Retinal pigment epithelial cell (primary cell): ENCODE data around the gene CPA5.

Source experiments
- DNase-seq: peaks from one replicate; pipeline ENCODE4 v3.0.0-alpha.2; 2010; ENCODE audit warnings: low read depth
- H3K4me3 ChIP-seq: 2 replicates; pipeline ENCODE4 v1.5.1; 2011; ENCODE audit warnings: mild to moderate bottlenecking, low read length, control low read depth, moderate library complexity
- TF ChIP-seq, protein P1 (sequence below): conservative IDR thresholded peaks from 2 replicates; pipeline ENCODE4 v1.5.1; 2011; ENCODE audit warnings: low read depth, low read length, control low read depth, inconsistent platforms

Gene CPA5

DNA sequence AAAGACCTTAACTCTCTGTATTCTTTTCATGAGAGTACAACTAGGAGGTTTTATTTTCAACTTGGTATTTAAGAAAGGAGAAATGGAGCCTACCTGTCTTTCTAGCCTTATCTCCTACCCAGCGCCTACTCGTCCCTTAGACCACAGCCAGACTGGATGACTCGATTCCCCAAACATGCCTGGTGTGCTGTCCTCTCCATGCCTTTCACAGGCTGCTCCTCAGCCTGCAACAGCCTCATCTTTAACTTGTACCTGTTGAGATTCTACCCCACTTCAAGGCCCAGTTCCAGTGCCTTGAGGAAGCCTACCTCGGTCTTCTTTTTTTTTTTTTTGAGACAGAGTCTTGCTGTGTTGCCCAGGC lies 65.1 kb downstream of the CPA5 start:
- no peak overlapping the region for H3K4me3 ChIP-seq
- TF ChIP-seq, protein P1, sequence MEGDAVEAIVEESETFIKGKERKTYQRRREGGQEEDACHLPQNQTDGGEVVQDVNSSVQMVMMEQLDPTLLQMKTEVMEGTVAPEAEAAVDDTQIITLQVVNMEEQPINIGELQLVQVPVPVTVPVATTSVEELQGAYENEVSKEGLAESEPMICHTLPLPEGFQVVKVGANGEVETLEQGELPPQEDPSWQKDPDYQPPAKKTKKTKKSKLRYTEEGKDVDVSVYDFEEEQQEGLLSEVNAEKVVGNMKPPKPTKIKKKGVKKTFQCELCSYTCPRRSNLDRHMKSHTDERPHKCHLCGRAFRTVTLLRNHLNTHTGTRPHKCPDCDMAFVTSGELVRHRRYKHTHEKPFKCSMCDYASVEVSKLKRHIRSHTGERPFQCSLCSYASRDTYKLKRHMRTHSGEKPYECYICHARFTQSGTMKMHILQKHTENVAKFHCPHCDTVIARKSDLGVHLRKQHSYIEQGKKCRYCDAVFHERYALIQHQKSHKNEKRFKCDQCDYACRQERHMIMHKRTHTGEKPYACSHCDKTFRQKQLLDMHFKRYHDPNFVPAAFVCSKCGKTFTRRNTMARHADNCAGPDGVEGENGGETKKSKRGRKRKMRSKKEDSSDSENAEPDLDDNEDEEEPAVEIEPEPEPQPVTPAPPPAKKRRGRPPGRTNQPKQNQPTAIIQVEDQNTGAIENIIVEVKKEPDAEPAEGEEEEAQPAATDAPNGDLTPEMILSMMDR = no peak
- DNase-seq = no peak

DNA sequence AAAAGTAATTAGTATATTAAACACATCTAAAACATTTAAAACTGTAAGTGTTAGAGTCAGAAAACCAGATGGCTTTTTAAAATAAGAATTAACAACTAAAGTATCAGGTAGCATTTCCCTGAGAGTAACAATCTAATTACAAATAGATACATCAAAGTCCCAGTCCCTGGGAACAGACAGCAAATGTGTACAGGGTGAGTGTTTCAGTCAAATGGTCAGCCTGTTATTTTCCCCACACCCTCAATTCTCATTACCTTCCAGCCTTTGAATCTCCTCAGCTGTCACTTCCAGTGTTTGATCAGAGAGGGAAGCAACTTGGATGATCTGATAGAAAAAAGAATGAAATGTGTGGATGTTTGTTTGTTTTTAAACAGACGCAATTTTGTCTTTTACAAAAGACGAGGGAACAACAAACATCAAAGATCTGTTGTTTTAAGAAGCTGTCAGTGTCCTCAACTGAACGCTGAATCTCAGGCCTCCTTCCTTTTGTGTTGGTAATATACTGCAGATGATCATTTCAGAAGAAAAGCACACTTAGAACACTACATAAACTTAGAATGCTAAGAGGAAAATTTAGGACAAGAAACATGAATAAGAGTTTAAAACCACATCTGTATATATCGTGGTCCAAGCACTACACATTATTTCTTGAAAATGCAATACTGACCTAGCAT lies 66.4 kb downstream of the CPA5 start:
- H3K4me3 ChIP-seq = no peak overlapping the region
- TF ChIP-seq, protein P1 = no peak
- no peak for DNase-seq

DNA sequence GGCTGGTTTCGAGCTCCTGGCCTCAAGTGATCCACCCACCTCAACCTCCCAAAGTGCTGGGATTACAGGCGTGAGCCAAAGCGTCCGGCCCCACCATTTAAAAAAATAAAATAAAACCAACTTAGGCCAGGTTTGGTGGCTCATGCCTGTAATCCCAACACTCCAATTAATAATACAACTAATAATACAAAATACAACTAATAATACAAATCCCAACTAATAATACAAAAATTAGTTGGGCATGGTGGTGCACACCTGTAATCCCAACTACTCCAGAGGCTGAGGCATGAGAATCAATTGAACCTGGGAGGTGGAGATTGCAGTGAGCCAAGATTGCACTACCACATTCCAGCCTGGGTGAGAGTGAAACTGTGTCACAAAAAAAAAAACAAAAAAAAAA lies 68.6 kb downstream of the CPA5 start:
- TF ChIP-seq, protein P1 = no peak
- no peak for DNase-seq
- H3K4me3 ChIP-seq = no peak overlapping the region

DNA sequence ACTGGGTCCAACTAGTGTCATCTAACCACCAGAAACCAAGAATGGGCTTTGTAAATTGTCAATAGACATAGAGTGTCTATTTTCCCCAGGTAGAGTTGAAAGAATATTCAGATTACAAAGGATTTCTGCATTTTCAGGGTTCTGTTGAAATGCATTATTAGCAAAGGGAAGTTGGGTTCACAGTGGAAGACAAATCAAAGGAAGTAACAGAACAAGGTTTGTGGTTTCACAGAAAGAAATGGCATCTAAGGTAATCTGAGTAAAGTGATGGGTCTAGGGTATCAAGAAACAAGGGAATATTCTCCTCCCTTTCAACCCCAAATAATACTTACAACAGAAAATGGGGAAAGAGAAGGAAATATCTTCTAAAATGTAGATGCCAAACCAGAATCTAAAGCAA lies 70.4 kb downstream of the CPA5 start:
- DNase-seq = no peak
- no peak overlapping the region for H3K4me3 ChIP-seq

DNA sequence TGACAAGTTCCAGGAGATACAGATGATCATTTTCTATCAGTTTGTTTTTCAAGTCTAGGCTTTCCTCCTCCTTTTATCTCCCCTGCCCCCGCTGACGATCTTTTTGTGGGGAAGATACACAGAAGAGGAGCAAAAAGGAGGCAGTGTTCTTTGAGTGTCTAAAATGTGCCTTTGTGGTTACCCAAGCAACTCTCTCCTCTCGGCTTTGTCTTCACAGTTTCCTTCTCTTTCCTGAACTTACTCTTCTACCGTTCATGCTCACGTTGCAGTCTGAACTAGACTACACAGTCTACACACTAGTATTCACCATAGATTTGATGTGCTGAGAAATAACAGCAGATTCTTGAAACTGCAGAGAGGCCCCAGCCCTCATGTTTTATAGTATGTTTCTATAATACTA lies 72.6 kb downstream of the CPA5 start:
- DNase-seq = no peak

More for the DNA sequence above, 70.4 kb downstream of the CPA5 start:
- TF ChIP-seq, protein P1 = no peak

DNA sequence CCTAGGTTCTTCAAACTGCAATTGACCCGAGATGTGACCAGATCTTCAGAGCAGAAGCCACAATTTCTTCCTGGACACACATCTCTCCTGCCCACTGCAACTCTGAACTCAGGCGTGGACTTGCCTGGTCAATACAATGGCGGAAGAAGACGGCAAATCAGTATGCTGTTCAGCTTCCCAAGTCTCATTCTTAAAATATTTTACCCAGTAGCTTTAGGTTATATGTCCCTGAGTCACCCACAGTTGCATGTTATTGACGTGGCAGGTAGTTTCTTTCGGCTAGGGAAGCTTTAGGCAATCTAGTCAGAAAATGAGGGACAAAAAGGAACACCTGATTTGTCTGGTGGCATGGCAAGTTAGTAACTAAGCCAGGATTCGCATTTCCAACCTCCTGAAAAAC lies 73.7 kb downstream of the CPA5 start:
- no peak for DNase-seq
- no peak overlapping the region for H3K4me3 ChIP-seq

More for the DNA sequence above, 72.6 kb downstream of the CPA5 start:
- no peak overlapping the region for H3K4me3 ChIP-seq
- TF ChIP-seq, protein P1 = no peak

More for the DNA sequence above, 73.7 kb downstream of the CPA5 start:
- TF ChIP-seq, protein P1 = no peak
